Thyroid gland (tissue), 4 donors: ENCODE data around the gene MUC4. TPM values are rescaled to one million over a fixed set of nuclear protein-coding genes. Genes with fewer than 3 reads are reported as not detected.
"Not testable (repeated sequence)": the region's sequence is repeated elsewhere in the genome, so short reads cannot be mapped to it uniquely, and the experiment has no call there.

ENCODE experiments used
- DNase-seq, 2 donors: peaks; one replicate each; pipeline ENCODE4 v3.0.0-alpha.2; 2019
- H3K27ac ChIP-seq, 3 donors: fragments of 200-600 bp; sonication (generic); 1 replicate in 2 of 3; 2 replicates in 1 of 3; pipeline ENCODE4 v1.5.1; 2016 to 2019; ENCODE audit warnings: mild to moderate bottlenecking in 1 of 3, moderate library complexity in 1 of 3
- H3K27me3 ChIP-seq: fragments of 200-600 bp; sonication (generic); one replicate; pipeline ENCODE4 v1.5.1; 2019
- H3K36me3 ChIP-seq, 2 donors: fragments of 200-600 bp; sonication (generic); one replicate each; pipeline ENCODE4 v1.5.1; 2016 to 2019
- H3K4me1 ChIP-seq, 2 donors: fragments of 200-600 bp; sonication (generic); one replicate each; pipeline ENCODE4 v1.5.1; 2017 to 2019
- H3K4me3 ChIP-seq, 3 donors: fragments of 200-600 bp; sonication (generic); replicated peaks in 1 of 3; 1 replicate in 2 of 3; 2 replicates in 1 of 3; pipeline ENCODE4 v1.5.1; 2016; ENCODE audit warnings: mild to moderate bottlenecking in 1 of 3
- H3K9me3 ChIP-seq: fragments of 200-600 bp; sonication (generic); one replicate; pipeline ENCODE4 v1.5.1; 2017
- POLR2A ChIP-seq, 2 donors: fragments of 450-650 bp; IDR thresholded peaks; one replicate each; pipeline ENCODE4 v1.6.1; 2017; ENCODE audit warnings: antibody characterized with exemption in 2 of 2, mild to moderate bottlenecking in 2 of 2, moderate library complexity in 1 of 2
- WGBS, 2 donors: methylation state at CpG; one replicate each; pipeline ENCODE4 v1.1.5; 2017; 5-methylcytosine and 5-hydroxymethylcytosine counted together
- intact Hi-C: fragments of 100-400 bp; cut with DNase I; formaldehyde crosslinking; loops from one replicate; pipeline ENCODE4 v1.15.1; 2023
- total RNA-seq, 4 donors: library from RNA; depleted of rRNA; stranded (reverse); fragments of >200 nt; gene quantifications; one replicate each; pipeline ENCODE4 v1.2.3, GENCODE V29; 2016
- TF ChIP-seq, protein P1 (sequence below), 6 experiments: fragments of 200-600 bp in 3 of 6; fragments of 450-650 bp in 3 of 6; sonication (generic) in 3 of 6; IDR thresholded peaks; one replicate each; pipeline ENCODE4 v1.5.1; 2016 to 2019; ENCODE audit warnings: antibody characterized with exemption in 6 of 6, mild to moderate bottlenecking in 2 of 6, inconsistent platforms in 1 of 6, moderate library complexity in 1 of 6

The MUC4 gene
- total RNA-seq, 4 donors from 2014 or later: 0.13 to 0.20 TPM; not detected in 2

DNA sequence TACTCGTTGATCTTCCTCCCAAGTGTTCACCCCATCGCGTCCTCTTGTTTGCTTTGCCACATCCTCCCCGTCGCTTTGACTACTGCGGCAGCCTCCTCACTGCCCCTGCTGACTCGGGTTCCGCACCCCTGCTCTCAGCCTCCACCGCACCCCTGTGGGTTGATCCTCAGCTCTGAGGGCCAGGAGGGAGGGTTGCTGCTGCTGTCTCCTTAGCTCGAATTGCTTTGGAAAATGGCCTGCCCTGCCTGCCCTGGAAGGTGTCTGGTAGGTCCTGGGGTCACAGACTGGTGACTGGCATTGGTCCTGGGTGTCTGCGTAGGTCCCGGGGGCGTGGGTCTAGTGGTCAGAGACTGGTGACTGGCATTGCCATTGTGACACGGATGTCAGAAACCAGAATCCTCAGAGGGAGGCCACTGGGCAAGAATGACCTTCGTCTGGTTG, 9.4 kb downstream of the MUC4 start:
- Histone ChIP-seq H3K9me3 (no peaks in the 10 kb centered on the region), H3K27me3 (no peaks in the 10 kb centered on the region), H3K4me1 (peaks cover 2 to 15% of the 10 kb centered on the region in 2 donors), H3K36me3 (no peaks in the 10 kb centered on the region), H3K4me3 (no peak overlapping the region), H3K27ac (no peak overlapping the region)
- intact Hi-C loops: no loop called here
- DNase-seq: no peak
- TF ChIP-seq POLR2A (IDR thresholded peaks at IDR 0.05): no peak
- TF ChIP-seq, protein P1, sequence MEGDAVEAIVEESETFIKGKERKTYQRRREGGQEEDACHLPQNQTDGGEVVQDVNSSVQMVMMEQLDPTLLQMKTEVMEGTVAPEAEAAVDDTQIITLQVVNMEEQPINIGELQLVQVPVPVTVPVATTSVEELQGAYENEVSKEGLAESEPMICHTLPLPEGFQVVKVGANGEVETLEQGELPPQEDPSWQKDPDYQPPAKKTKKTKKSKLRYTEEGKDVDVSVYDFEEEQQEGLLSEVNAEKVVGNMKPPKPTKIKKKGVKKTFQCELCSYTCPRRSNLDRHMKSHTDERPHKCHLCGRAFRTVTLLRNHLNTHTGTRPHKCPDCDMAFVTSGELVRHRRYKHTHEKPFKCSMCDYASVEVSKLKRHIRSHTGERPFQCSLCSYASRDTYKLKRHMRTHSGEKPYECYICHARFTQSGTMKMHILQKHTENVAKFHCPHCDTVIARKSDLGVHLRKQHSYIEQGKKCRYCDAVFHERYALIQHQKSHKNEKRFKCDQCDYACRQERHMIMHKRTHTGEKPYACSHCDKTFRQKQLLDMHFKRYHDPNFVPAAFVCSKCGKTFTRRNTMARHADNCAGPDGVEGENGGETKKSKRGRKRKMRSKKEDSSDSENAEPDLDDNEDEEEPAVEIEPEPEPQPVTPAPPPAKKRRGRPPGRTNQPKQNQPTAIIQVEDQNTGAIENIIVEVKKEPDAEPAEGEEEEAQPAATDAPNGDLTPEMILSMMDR (IDR thresholded peaks at IDR 0.05): no peak
- 60 to 64% methylated on average over 15 of the region's 15 CpGs for WGBS, 2 donors

DNA sequence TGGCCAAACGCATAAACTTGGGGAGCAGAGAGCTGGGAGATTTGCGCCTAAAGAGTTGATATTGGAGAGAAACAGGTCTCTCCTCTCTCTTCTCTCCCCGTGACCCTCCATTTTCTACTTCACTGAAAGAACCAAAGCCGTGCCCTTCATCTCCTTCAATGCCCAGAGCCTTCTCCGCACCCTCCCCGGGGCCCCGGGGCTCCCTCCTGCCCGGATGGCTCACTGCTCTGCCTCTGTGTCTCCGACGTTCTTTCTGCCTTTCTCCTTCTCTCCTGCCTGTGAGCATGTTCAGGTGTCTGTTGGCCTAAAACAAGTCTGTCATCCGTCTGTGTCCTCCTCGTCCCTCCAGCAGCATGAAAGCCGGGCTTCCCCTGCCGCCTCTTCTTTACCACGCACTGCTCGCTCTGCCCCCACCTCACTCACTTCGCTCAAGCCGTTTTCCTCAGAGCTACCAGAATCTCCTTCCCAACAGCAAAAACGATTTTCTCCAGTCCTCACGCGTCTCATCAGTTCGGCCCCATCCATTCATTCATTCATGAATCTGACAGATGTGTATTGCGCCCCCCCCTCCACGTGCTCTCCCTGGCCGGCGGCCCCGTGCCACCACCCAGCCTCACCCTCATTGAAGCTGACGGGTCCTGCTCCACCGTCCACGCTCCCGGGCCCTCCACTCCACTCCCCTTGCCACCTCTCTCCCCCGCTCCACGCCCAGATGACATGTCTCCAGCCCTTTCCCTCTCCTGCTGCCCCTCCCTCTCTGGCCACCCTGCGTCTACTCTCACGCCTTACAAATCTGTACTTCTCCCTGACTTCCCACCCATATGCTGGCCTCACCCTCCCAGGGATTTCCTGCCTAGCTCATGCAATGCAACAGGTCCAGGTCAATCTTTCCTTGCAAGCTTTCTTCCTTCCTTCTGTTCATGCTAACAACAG, 10.2 kb downstream of the MUC4 start:
- 63 to 70% methylated on average over 35 of the region's 35 CpGs for WGBS, 2 donors
- no peak overlapping the region for H3K27ac ChIP-seq
- no peaks in the 10 kb centered on the region for H3K36me3 ChIP-seq
- no peak overlapping the region for H3K4me3 ChIP-seq
- no peak for DNase-seq
- peaks cover 0 to 7% of the 10 kb centered on the region in 2 donors for H3K4me1 ChIP-seq
- H3K9me3 ChIP-seq: no peaks in the 10 kb centered on the region
- intact Hi-C loops: no loop called here
- TF ChIP-seq POLR2A (IDR thresholded peaks at IDR 0.05): no peak
- TF ChIP-seq, protein P1 (IDR thresholded peaks at IDR 0.05): no peak
- H3K27me3 ChIP-seq: no peaks in the 10 kb centered on the region

DNA sequence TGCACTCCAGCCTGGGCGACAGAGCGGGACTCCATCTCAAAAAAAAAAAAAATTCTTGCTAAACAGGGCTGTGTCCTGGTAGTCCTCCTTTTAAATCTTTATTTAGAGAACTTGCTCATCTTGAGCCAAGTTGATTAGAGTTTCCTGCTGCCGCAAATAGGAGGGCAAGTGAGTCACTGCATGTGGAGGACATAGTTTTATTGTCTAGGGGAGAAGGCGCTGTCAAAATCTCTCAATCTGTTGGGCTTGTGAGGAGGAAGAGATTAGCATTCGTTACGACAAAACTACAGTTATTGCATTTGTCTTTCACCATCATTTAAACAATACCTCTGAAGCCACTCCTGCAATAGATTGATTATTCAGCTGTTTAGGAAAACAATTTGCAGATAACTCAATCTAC, 11.5 kb downstream of the MUC4 start:
- H3K9me3 ChIP-seq: no peaks in the 10 kb centered on the region
- no peaks in the 10 kb centered on the region for H3K36me3 ChIP-seq
- H3K27ac ChIP-seq: no peak overlapping the region
- intact Hi-C loops: no loop called here
- H3K4me1 ChIP-seq: no peaks in the 10 kb centered on the region
- H3K27me3 ChIP-seq: no peaks in the 10 kb centered on the region
- H3K4me3 ChIP-seq: no peak overlapping the region
- TF ChIP-seq, protein P1 (IDR thresholded peaks at IDR 0.05): no peak
- TF ChIP-seq POLR2A (IDR thresholded peaks at IDR 0.05): no peak
- WGBS, 2 donors: 81 to 87% methylated on average over 6 of the region's 6 CpGs
- no peak for DNase-seq

DNA sequence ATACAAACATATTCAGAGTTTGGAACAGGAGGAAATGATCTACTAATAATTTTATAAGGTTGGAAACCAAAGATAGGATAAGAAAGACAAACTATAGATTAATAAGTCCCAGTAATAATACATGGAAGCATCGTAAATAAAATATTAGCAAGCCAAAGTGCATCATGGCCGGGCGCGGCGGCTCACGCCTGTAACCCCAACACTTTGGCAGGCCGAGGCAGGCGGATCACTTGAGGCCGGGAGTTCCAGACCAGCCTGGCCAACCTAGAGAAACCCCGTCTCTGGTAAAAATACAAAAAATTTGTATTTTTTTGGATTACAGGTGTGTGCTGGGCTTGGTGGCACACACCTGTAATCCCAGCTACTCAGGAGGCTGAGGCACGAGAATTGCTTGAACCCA, 14.9 kb downstream of the MUC4 start:
- TF ChIP-seq POLR2A (IDR thresholded peaks at IDR 0.05): no peak
- TF ChIP-seq, protein P1 (IDR thresholded peaks at IDR 0.05): no peak
- no peaks in the 10 kb centered on the region for H3K4me1 ChIP-seq
- no peaks in the 10 kb centered on the region for H3K27me3 ChIP-seq
- no peaks in the 10 kb centered on the region for H3K36me3 ChIP-seq
- H3K27ac ChIP-seq: no peak overlapping the region
- no peak for DNase-seq
- intact Hi-C loops: no loop called here
- no peak overlapping the region for H3K4me3 ChIP-seq
- 94 to 95% methylated on average over 11 of the region's 11 CpGs for WGBS, 2 donors
- H3K9me3 ChIP-seq: no peaks in the 10 kb centered on the region

DNA sequence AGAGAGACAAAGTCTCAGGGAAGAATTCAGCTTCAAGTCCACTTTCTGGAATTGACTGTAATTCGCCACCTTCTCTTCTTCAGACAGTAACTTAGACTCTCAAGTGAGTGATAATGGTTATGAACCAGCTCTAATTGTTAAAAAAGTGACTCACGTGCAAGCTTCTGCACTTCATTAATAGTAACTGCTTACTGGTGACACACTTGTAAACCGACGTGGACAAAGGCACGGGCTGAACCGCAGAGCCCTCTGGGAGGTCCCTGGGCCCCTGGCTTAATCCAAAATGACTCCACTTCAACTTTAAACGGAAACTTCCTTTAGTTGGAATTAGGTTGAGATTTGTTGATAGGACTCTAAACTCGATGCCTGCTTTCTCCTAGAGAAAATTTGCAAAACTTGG, 17.0 kb downstream of the MUC4 start:
- DNase-seq: no peak
- Histone ChIP-seq H3K36me3 (no peaks in the 10 kb centered on the region), H3K4me3 (no peak overlapping the region), H3K9me3 (no peaks in the 10 kb centered on the region), H3K27ac (no peak overlapping the region), H3K27me3 (no peaks in the 10 kb centered on the region), H3K4me1 (no peaks in the 10 kb centered on the region)
- intact Hi-C loops: no loop called here
- 52 to 55% methylated on average over 8 of the region's 8 CpGs for WGBS, 2 donors
- TF ChIP-seq, protein P1 (IDR thresholded peaks at IDR 0.05): no peak
- TF ChIP-seq POLR2A (IDR thresholded peaks at IDR 0.05): no peak

DNA sequence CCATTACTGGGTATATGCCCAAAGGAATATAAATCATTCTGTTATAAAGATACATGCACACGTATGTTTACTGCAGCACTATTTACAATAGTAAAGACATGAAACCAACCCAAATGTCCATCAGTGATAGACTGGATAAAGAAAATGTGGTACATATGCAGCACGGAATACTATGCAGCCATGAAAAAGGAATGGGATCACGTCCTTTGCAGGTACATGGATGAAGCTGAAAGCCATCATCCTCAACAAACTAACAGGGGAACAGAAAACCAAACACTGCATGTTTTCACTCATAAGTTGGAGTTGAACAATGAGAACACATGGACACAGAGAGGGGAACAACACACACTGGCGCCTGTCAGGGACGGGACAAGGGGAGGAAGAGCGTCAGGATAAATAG, 19.1 kb downstream of the MUC4 start:
- DNase-seq, H3K4me3 ChIP-seq, H3K4me1 ChIP-seq, H3K9me3 ChIP-seq, H3K36me3 ChIP-seq, H3K27me3 ChIP-seq, intact Hi-C loops, H3K27ac ChIP-seq: not testable (repeated sequence)
- 78 to 86% methylated on average over 6 of the region's 6 CpGs for WGBS, 2 donors
